DOHH2 (cell line): ENCODE data around the gene TOGARAM2.

Experiments used
- EZH2phosphoT487 ChIP-seq: fragments of 200-600 bp; sonication (generic); IDR thresholded peaks from 2 replicates; pipeline ENCODE4 v1.6.1; 2017; ENCODE audit warnings: borderline replicate concordance, mild to moderate bottlenecking, antibody characterized with exemption, low read length, moderate library complexity, mixed read lengths
- TF ChIP-seq, protein P1 (sequence below): fragments of 200-600 bp; sonication (generic); IDR thresholded peaks from one replicate; pipeline ENCODE4 v1.5.1; 2014; ENCODE audit warnings: antibody characterized with exemption, mild to moderate bottlenecking, low read depth, low read length; ENCODE audit not compliant: poor library complexity, severe bottlenecking

DNA sequence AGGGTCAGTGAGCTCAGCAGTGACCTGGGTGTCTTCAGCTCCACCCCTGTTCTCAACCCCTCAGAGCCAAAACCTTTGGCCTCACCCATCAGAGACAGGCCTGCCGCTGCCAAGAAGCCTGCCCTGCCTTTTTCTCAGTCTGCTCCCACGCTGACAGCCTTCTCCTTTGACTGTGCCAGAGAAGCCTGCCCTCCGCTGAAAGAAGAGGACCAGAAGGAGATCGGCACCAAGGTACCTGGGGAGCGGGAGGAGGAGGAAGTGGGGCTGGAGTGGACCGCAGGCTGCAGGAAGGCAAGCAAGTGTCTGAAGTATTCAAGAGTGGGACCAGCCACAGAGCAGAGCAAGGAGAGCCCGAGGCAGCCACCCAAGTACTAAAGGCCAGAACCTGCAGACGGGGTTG, 33.2 kb downstream of the TOGARAM2 start:
- TF ChIP-seq, protein P1, sequence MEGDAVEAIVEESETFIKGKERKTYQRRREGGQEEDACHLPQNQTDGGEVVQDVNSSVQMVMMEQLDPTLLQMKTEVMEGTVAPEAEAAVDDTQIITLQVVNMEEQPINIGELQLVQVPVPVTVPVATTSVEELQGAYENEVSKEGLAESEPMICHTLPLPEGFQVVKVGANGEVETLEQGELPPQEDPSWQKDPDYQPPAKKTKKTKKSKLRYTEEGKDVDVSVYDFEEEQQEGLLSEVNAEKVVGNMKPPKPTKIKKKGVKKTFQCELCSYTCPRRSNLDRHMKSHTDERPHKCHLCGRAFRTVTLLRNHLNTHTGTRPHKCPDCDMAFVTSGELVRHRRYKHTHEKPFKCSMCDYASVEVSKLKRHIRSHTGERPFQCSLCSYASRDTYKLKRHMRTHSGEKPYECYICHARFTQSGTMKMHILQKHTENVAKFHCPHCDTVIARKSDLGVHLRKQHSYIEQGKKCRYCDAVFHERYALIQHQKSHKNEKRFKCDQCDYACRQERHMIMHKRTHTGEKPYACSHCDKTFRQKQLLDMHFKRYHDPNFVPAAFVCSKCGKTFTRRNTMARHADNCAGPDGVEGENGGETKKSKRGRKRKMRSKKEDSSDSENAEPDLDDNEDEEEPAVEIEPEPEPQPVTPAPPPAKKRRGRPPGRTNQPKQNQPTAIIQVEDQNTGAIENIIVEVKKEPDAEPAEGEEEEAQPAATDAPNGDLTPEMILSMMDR = no peak
- TF ChIP-seq EZH2phosphoT487 = no peak
